SH-SY5Y (cell line): Measurements from ENCODE around the gene SLC24A4.

Experiments used
- GATA2 ChIP-seq: IDR thresholded peaks from 2 replicates; pipeline ENCODE4 v1.6.1; 2011; ENCODE audit warnings: mild to moderate bottlenecking, low read depth, low read length
- GATA3 ChIP-seq: IDR thresholded peaks from 2 replicates; pipeline ENCODE4 v1.6.1; 2011; ENCODE audit warnings: low read depth, mild to moderate bottlenecking, low read length, moderate library complexity

- TF ChIP-seq GATA2: no peak
- no peak for TF ChIP-seq GATA3
These were observed 152.7 kb downstream of the SLC24A4 start for GRCh38 chr14:92475451-92476187.
